ENCODE results near the gene ABCB10. TPM values are rescaled to one million over a fixed set of nuclear protein-coding genes. Genes with fewer than 3 reads are reported as not detected.

Gene ABCB10
- polyA plus RNA-seq, 2 of the 4 experiments (the other 2 are of a cell fraction), result 13.9 to 16.3 TPM

- Histone ChIP-seq H3K9me3 (no peaks in the 10 kb centered on the region), H3K4me3 (no peak overlapping the region), H3K27ac (no peak overlapping the region), H3K4me2 (no peak overlapping the region), H3K4me1 (no peaks in the 10 kb centered on the region)
- POLR2A ChIA-PET, result no interaction called here
- ATAC-seq (no peak), DNase-seq (ENCODE audit: low read depth in 1 of 2, low spot score in 1 of 2) (no peak), FAIRE-seq (no peak)
- 79% methylated on average over 4 of the region's 4 CpGs for WGBS (ENCODE audit: missing lambda C conversion rate)
- TF ChIP-seq HES2 (IDR thresholded peaks at IDR 0.05) (no peak), POLR2A (IDR thresholded peaks at IDR 0.05; ENCODE audit: low read length) (no peak), ZC3H11A (IDR thresholded peaks at IDR 0.05) (peak; percentile 32), ZFP36 (IDR thresholded peaks at IDR 0.05; ENCODE audit: borderline replicate concordance, partially characterized antibody) (no peak), POLR2AphosphoS2 (conservative IDR thresholded peaks at IDR 0.05; ENCODE audit: low read length) (no peak)
- CTCF ChIA-PET, result interaction anchor here (1.0 to 2.2 kb wide), 2 partner anchors 18 to 24 kb away, joined by 3 to 8 read pairs; partner anchors contain the start of gene ABCB10
These were observed 24.2 kb upstream of the ABCB10 start for GRCh38 chr1:229582715-229583114.

- POLR2A ChIA-PET, result no interaction called here
- Histone ChIP-seq H3K9me3 (no peaks in the 10 kb centered on the region), H3K4me2 (no peak overlapping the region), H3K4me3 (no peak overlapping the region), H3K27ac (no peak overlapping the region), H3K4me1 (no peaks in the 10 kb centered on the region)
- TF ChIP-seq SMC3 (IDR thresholded peaks at IDR 0.05) (no peak), USF2 (IDR thresholded peaks at IDR 0.05) (no peak), NR3C1 (IDR thresholded peaks at IDR 0.05) (no peak), ZFP36 (IDR thresholded peaks at IDR 0.05; ENCODE audit: borderline replicate concordance, partially characterized antibody) (no peak), MYC (IDR thresholded peaks at IDR 0.05; ENCODE audit: borderline replicate concordance, low read length) (no peak), FOSL2 (IDR thresholded peaks at IDR 0.05) (no peak), FOSL2 (CRISPR knock-in tag; IDR thresholded peaks at IDR 0.05) (no peak), HOXB5 (CRISPR knock-in tag; IDR thresholded peaks at IDR 0.05) (no peak), RARB (CRISPR knock-in tag; IDR thresholded peaks at IDR 0.05) (no peak), HEYL (CRISPR knock-in tag; IDR thresholded peaks at IDR 0.05) (no peak), PBX3 (IDR thresholded peaks at IDR 0.05) (no peak), CHD4 (IDR thresholded peaks at IDR 0.05; ENCODE audit: borderline replicate concordance) (no peak), MAFK (IDR thresholded peaks at IDR 0.05; ENCODE audit: partially characterized antibody) (no peak), EHF (CRISPR knock-in tag; IDR thresholded peaks at IDR 0.05) (no peak), GATA3 (IDR thresholded peaks at IDR 0.05; ENCODE audit: borderline replicate concordance) (no peak), FOSB (CRISPR knock-in tag; IDR thresholded peaks at IDR 0.05) (no peak), TFCP2L1 (CRISPR knock-in tag; IDR thresholded peaks at IDR 0.05) (no peak)
- 0 out of 6 replicates have a peak, but pooled peaks of 1 of the 2 experiments have one; percentile 13 for ATAC-seq
- DNase-seq (ENCODE audit: low read depth in 1 of 2, low spot score in 1 of 2), result no peak
- CTCF ChIA-PET, result interaction anchor here (0.6 to 2.2 kb wide), 2 partner anchors 23 to 41 kb away, joined by 5 to 8 read pairs; partner anchors contain the start of gene ABCB10
- 66% methylated on average over 11 of the region's 11 CpGs for WGBS (ENCODE audit: missing lambda C conversion rate)
- no peak for FAIRE-seq
These were observed 23.6 kb upstream of the ABCB10 start for GRCh38 chr1:229582011-229582694.

- WGBS (ENCODE audit: missing lambda C conversion rate), result 92% methylated on average over 3 of the region's 3 CpGs
- no peak for DNase-seq (ENCODE audit: low read depth in 1 of 2, low spot score in 1 of 2)
- no peaks in the 10 kb centered on the region for H3K4me1 ChIP-seq
- ATAC-seq, result no peak
- POLR2A ChIA-PET, result no interaction called here
- peak; percentile 76 for TF ChIP-seq MAFK (IDR thresholded peaks at IDR 0.05; ENCODE audit: partially characterized antibody)
- no peak for TF ChIP-seq ELK1 (IDR thresholded peaks at IDR 0.05; ENCODE audit: low read depth, low read length)
- no peak overlapping the region for H3K4me2 ChIP-seq
- FAIRE-seq, result no peak
- no peaks in the 10 kb centered on the region for H3K9me3 ChIP-seq
- H3K27ac ChIP-seq, result no peak overlapping the region
- CTCF ChIA-PET, result interaction anchor here (0.6 to 1.3 kb wide), 3 partner anchors 24 to 600 kb away, joined by 3 to 5 read pairs (median 4); no protein-coding TSS in a partner anchor
- H3K4me3 ChIP-seq, result no peak overlapping the region
These were observed 23.0 kb upstream of the ABCB10 start for GRCh38 chr1:229581485-229581884.

All from A549 (cell line).